Measurements from ENCODE around the gene ACTRT2. TPM values are rescaled to one million over a fixed set of nuclear protein-coding genes. Genes with fewer than 3 reads are reported as not detected.

The ACTRT2 gene
- total and polyA plus RNA-seq, 10 of the 15 experiments (the other 5 are each of a cell fraction or from before 2014, with no cell fraction given) = not detected

DNA sequence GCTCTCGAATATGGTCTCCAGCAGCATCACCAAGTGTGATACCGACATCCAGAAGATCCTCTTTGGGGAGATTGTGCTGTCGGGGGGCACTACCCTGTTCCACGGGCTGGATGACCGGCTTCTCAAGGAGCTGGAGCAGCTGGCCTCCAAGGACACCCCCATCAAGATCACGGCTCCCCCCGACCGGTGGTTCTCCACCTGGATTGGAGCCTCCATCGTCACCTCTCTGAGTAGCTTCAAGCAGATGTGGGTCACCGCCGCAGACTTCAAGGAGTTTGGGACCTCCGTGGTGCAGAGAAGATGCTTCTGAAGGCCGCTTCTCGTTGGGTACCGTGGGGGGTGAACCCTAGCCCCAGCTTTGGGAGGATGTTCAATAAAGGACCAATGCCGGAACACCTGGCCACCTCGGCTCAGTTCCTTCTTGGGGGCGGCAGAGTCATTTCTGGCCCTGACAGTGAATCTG is 1.3 kb downstream of the ACTRT2 start (continued):
- TF ChIP-seq, protein P1, sequence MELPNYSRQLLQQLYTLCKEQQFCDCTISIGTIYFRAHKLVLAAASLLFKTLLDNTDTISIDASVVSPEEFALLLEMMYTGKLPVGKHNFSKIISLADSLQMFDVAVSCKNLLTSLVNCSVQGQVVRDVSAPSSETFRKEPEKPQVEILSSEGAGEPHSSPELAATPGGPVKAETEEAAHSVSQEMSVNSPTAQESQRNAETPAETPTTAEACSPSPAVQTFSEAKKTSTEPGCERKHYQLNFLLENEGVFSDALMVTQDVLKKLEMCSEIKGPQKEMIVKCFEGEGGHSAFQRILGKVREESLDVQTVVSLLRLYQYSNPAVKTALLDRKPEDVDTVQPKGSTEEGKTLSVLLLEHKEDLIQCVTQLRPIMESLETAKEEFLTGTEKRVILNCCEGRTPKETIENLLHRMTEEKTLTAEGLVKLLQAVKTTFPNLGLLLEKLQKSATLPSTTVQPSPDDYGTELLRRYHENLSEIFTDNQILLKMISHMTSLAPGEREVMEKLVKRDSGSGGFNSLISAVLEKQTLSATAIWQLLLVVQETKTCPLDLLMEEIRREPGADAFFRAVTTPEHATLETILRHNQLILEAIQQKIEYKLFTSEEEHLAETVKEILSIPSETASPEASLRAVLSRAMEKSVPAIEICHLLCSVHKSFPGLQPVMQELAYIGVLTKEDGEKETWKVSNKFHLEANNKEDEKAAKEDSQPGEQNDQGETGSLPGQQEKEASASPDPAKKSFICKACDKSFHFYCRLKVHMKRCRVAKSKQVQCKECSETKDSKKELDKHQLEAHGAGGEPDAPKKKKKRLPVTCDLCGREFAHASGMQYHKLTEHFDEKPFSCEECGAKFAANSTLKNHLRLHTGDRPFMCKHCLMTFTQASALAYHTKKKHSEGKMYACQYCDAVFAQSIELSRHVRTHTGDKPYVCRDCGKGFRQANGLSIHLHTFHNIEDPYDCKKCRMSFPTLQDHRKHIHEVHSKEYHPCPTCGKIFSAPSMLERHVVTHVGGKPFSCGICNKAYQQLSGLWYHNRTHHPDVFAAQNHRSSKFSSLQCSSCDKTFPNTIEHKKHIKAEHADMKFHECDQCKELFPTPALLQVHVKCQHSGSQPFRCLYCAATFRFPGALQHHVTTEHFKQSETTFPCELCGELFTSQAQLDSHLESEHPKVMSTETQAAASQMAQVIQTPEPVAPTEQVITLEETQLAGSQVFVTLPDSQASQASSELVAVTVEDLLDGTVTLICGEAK (IDR thresholded peaks at IDR 0.05; ENCODE audit: borderline replicate concordance) = no peak

DNA sequence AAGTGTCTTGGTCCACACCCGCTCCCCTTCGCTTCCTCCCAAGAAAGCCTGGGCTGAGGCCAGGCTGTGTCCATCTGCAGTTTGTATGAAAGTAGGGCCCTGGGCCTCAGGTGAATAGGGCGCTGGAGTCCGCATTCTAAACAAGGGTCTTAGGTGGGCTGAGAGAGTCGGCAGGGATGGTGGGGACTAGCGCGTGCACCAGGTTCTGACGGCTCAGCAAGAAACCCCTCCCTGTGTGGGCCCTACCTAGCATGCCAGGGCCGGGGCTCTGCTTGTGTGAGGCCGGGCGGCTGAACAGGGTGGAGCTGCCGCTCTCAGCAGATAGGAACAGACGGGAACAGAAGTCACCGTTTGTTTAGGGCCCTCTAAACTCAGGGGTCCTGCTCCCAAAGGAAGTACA is 1.7 kb downstream of the ACTRT2 start:
- intact Hi-C loops (cut with micrococcal nuclease; ENCODE audit: unreplicated experiment) = no loop called here
- no peak for ATAC-seq

More for the DNA sequence above, 1.7 kb downstream of the ACTRT2 start:
- Histone ChIP-seq H3K79me2 (ENCODE audit: control insufficient read depth, insufficient read depth, low read length) (no peaks in the 10 kb centered on the region), H3K9me3 (replicated peaks; ENCODE audit: control insufficient read depth, insufficient read depth, low read length) (no peaks in the 10 kb centered on the region), H3K4me1 (ENCODE audit: control insufficient read depth, insufficient read depth, low read length) (no peaks in the 10 kb centered on the region), H3K4me3 (no peak overlapping the region), H3K27ac (ENCODE audit: control insufficient read depth, insufficient read depth) (no peak overlapping the region), H3K9ac (ENCODE audit: control insufficient read depth, insufficient read depth, low read length) (no peak overlapping the region), H2AFZ (ENCODE audit: control insufficient read depth, low read depth, low read length) (no peak overlapping the region), H3K27me3 (replicated peaks in 1 of 2; ENCODE audit: control insufficient read depth in 2 of 2, insufficient read depth in 2 of 2, low read length in 1 of 2) (no peaks in the 10 kb centered on the region), H4K20me1 (ENCODE audit: control insufficient read depth, insufficient read depth) (no peaks in the 10 kb centered on the region), H3K36me3 (ENCODE audit: control insufficient read depth in 2 of 2, insufficient read depth in 2 of 2, low read length in 1 of 2) (no peaks in the 10 kb centered on the region), H3K4me2 (ENCODE audit: control insufficient read depth, insufficient read depth) (no peak overlapping the region)
- 57% methylated on average over 14 of the region's 14 CpGs for WGBS (ENCODE audit: insufficient coverage, insufficient replicate concordance, low lambda C conversion rate, missing lambda C conversion rate)
- no peak for DNase-seq (ENCODE audit: low read depth, low spot score)
- in situ Hi-C loops (cut with MboI) = no loop called here
- ChIA-PET RAD21 (ENCODE audit: unreplicated experiment) (no interaction called here), POLR2A (no interaction called here), SMC1A (ENCODE audit: uncharacterized antibody, unreplicated experiment) (no interaction called here), CTCF (no interaction called here)
- TF ChIP-seq, protein P2, sequence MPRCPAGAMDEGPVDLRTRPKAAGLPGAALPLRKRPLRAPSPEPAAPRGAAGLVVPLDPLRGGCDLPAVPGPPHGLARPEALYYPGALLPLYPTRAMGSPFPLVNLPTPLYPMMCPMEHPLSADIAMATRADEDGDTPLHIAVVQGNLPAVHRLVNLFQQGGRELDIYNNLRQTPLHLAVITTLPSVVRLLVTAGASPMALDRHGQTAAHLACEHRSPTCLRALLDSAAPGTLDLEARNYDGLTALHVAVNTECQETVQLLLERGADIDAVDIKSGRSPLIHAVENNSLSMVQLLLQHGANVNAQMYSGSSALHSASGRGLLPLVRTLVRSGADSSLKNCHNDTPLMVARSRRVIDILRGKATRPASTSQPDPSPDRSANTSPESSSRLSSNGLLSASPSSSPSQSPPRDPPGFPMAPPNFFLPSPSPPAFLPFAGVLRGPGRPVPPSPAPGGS (IDR thresholded peaks at IDR 0.05; ENCODE audit: borderline replicate concordance, insufficient read depth, low read depth, low read length, poor library complexity, severe bottlenecking) = no peak
- no peak for TF ChIP-seq RFX5 (IDR thresholded peaks at IDR 0.05; ENCODE audit: low read depth, low read length)
- no peak for TF ChIP-seq POLR2A (IDR thresholded peaks at IDR 0.05; ENCODE audit: low read depth, low read length)
- no peak for TF ChIP-seq CHD1 (IDR thresholded peaks at IDR 0.05; ENCODE audit: low read depth, low read length)
- TF ChIP-seq, protein P3, sequence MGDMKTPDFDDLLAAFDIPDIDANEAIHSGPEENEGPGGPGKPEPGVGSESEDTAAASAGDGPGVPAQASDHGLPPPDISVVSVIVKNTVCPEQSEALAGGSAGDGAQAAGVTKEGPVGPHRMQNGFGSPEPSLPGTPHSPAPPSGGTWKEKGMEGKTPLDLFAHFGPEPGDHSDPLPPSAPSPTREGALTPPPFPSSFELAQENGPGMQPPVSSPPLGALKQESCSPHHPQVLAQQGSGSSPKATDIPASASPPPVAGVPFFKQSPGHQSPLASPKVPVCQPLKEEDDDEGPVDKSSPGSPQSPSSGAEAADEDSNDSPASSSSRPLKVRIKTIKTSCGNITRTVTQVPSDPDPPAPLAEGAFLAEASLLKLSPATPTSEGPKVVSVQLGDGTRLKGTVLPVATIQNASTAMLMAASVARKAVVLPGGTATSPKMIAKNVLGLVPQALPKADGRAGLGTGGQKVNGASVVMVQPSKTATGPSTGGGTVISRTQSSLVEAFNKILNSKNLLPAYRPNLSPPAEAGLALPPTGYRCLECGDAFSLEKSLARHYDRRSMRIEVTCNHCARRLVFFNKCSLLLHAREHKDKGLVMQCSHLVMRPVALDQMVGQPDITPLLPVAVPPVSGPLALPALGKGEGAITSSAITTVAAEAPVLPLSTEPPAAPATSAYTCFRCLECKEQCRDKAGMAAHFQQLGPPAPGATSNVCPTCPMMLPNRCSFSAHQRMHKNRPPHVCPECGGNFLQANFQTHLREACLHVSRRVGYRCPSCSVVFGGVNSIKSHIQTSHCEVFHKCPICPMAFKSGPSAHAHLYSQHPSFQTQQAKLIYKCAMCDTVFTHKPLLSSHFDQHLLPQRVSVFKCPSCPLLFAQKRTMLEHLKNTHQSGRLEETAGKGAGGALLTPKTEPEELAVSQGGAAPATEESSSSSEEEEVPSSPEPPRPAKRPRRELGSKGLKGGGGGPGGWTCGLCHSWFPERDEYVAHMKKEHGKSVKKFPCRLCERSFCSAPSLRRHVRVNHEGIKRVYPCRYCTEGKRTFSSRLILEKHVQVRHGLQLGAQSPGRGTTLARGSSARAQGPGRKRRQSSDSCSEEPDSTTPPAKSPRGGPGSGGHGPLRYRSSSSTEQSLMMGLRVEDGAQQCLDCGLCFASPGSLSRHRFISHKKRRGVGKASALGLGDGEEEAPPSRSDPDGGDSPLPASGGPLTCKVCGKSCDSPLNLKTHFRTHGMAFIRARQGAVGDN (IDR thresholded peaks at IDR 0.05) = no peak
- no peak for TF ChIP-seq EP300 (IDR thresholded peaks at IDR 0.05; ENCODE audit: borderline replicate concordance in 1 of 2, control insufficient read depth in 1 of 2, low read depth in 2 of 2, low read length in 2 of 2)
- no peak for TF ChIP-seq NFXL1 (IDR thresholded peaks at IDR 0.05; ENCODE audit: borderline replicate concordance)
- no peak for TF ChIP-seq CREB1 (IDR thresholded peaks at IDR 0.05; ENCODE audit: low read depth)
- no peak for TF ChIP-seq SMC3 (IDR thresholded peaks at IDR 0.05; ENCODE audit: borderline replicate concordance, low read length)
- TF ChIP-seq, protein P4, sequence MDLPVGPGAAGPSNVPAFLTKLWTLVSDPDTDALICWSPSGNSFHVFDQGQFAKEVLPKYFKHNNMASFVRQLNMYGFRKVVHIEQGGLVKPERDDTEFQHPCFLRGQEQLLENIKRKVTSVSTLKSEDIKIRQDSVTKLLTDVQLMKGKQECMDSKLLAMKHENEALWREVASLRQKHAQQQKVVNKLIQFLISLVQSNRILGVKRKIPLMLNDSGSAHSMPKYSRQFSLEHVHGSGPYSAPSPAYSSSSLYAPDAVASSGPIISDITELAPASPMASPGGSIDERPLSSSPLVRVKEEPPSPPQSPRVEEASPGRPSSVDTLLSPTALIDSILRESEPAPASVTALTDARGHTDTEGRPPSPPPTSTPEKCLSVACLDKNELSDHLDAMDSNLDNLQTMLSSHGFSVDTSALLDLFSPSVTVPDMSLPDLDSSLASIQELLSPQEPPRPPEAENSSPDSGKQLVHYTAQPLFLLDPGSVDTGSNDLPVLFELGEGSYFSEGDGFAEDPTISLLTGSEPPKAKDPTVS (IDR thresholded peaks at IDR 0.05; ENCODE audit: low read depth, low read length) = no peak
- TF ChIP-seq RB1 (IDR thresholded peaks at IDR 0.05; ENCODE audit: borderline replicate concordance) = no peak
- no TSS peak for BruUV-seq (replicated peaks)
- no peak for FAIRE-seq

Data from GM12878 (cell line).